Dedifferentiated amniotic fluid mesenchymal stem cell (primary cell): Measurements from ENCODE around the gene FREM2.

ENCODE experiments used
- DNase-seq: peaks from one replicate; pipeline ENCODE4 v3.0.0-alpha.2; 2016; ENCODE audit errors: extremely low spot score

The FREM2 gene

DNA sequence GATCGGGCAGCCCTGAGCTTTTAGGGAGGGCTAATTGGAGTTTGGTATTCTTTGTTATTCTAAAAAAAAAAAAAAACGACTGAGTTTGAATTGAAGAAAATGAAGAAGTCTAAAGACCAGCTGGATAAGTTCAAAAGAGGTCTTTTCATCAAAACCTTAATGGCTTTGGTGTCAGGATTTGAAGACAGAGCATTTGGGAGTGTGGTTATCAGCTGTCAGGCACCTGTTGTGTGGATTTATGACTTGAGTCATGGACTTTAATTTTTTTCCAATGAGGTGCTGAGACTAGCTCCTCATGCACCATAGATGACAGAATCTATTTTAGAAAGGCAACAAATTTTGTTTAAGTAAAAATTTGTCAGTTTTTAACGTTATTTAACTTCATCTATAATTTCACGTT lies 72.5 kb downstream of the FREM2 start:
- no peak for DNase-seq

DNA sequence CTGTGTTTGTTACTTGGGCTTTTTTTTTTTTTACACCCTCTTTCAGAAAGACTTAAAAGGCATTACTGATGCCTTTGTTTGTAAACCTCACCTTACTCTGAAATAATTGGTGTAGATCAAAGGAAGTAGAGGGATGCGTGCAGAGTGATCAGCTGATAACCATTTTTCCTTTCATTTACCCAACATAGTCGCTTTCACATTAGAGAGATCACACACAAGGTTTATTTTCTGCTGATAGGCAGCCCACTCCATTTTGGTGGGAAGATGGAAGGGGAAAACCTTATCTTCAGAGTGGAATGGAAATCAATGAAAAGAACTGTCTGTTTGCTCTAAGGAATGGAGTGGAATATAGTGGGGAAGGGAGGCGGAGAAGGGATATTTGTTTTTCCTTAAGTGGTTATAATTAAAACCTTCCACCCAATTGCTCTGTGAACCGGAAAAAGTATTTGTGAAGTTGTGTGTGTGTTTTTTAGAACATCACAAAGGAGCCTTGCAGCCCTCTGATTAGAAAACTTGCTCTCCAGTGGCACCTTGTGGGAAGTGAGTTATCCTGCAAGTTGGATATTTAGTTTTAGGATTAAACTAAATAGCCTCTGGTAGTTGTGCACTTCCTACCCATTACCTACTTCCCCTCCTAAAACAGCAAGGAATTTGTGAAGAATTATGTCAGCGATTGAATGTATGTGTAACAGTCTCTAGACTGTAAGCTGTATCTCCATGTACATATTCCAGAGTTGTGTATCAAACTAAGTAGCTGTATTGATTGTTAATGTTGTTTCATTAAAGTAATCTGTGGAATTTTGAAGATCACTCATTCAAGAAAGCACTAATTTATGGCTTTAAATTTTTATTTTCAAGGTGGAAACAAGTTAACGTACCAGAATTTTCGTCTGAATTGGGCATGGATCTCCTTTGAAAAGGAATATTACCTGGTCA lies 76.8 kb downstream of the FREM2 start:
- DNase-seq, result peak; percentile 49

DNA sequence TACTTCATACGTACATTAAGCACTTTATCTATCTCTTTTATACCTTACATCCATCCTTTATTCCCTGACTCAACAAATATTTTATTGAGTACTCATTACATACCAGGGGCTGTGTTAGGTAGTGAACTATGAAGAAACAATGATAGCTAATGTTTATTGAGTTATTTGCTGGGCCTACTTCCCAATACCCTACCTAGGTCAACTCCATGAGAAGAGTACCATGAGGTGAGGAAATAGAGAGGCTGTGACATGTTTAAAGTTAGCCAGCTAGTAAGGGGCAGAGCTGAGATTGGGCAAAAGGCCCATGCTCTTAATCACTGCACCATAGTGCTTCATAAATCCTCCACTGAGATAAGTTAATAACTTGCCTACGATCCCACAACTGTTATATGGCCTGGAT lies 79.9 kb downstream of the FREM2 start:
- no peak for DNase-seq

DNA sequence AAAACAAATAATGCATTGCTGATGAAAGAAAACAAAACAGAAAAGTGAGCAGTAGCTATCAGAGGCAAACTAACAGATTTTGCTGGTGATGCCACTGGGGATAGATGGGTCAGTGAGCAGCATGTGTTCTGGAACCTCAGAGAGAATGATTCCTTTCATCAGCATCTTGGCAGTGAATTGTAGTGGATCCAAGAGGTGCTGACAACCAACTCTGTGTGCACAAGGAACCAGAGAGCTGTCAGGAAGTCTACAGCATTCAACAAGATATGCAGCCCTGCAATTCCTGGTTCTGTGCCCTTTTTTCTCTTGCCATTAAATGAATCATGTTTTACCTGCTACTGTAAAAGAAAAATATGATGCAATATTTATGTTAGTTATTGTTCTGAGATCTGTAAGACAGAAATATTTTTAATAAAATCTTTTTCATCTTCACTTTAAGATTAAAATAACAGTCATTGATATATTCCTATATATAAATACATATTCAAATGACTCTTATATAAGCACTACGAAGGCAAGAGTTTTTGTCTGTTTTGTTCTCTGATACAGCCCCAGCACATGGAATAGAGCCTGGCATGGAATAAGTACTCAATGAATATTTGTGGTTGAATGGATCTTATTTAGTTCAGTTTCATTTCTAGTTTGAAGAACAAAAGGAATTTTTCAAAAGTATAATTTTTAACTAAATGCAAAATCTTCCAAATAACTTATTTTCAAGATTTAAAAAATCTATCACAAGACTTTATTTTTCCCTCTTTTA lies 80.8 kb downstream of the FREM2 start:
- no peak for DNase-seq

DNA sequence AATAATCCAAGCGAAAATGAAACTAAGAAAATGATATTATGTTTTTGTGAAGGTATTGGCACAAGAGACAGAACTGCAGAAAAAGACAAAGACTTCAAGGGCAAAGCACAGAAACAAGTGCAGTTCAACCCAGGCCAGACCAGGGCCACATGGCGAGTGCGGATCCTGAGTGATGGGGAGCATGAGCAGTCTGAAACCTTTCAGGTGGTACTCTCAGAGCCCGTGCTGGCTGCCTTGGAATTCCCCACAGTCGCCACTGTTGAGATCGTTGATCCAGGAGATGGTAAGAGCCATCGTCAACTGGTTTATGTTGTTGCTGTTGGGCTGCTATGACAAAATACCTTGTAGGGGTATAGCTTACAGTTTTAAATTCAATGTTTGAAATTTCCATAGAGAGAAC lies 82.6 kb downstream of the FREM2 start:
- DNase-seq, result no peak

DNA sequence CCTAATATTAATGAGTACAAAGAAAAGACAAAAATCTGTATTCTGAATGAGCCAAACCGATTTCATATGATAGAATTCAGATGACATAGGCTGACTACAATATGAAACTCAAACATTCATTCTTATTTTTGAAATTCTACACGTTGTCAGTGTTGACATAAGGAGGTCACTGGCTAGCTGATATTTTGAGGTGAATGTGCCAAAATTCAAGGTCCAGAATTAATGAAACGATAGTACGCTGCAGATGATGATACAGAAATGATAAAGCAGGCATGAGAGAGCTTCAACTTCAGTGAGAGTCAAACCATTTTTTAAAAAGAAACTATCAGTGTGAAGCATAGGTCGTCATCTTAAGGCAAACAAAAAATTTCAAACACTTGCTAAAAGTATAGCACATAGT lies 88.2 kb downstream of the FREM2 start:
- no peak for DNase-seq

DNA sequence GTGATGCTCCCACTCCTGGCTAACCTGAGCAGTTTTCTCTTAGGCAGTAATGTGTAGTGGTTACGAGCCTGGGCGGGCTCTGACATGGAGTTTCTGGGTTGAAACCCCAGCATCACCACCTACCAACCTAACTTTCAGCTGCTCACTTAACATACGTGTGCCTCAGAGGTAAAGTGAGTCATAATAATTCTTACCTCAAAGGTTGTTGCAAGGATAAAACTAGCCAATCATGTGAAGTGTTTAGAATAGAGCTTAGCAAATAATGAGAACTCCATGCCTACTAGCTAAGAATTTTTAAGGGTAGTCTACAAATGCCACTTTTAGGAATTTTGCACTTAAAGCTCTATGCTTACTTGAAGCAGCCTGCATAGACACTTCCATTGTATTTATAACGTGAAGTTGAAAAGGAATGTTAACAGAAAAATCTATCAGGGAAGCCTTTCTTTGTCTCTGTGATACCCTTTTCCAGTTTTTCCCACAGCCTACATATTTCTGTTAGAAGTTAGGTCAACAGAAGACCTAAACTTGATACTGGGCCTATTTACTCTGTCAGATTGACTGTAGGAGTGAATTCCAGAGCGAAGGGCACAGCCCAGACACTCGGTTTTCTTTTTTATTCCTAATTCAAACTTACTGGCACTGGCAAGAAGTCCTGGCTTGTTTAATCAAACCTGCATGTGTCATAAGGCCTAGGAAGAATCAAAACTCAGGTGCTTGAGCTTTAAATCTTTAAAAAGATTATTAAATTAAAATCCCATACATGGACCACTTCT lies 90.7 kb downstream of the FREM2 start:
- DNase-seq, result no peak

DNA sequence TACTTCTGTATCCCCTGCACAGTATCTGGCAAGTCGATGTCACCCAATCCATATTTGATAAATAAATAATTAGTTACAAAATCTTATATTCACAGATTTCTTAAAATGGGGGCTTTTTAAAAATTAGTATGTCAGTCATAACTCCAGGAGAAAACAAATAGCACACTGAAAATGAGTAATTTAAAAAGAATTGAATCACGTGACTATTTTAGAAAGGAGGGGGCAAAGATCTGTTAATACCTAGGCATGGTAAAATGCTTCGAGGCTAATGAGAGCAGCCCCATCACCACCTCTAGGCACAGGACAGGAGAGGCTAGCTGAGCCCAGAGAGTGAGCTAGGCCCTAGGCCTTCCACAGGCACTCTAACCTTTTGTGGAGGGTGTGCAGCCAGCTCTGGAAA lies 94.7 kb downstream of the FREM2 start:
- no peak for DNase-seq

DNA sequence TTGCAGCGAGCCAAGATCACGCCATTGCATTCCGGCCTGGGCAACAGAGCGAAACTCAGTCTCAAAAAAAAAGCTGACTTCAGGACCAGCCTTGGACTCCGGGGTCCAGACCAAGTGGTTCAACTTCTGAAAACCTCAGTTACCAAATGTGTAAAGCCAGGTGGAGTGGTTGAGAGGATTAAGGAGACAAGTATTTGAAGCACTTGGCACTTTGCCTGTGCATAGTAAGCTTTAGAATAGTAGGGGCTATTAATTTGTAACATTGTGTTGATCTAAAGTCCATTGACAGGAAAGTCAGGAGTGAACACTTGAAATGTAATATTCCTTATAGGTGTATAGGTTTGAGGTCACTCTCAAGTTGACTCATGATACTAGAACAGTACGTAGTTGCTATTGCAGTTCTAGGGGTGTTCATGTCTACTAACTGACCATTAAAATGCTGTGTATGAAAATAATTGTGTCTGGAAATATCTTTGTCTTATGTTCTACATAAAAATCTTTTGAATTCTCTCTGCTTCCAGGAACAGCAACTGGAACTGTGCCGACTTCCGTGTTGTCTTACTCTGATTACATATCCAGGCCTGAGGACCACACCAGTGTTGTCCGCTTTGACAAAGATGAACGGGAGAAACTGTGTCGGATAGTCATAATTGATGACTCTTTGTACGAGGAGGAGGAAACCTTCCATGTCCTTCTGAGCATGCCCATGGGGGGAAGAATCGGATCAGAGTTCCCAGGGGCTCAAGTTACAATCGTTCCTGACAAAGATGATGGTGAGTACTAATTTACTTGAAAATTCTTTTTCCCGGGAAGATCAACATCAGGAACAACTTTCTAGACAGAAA lies 97.4 kb downstream of the FREM2 start:
- no peak for DNase-seq

DNA sequence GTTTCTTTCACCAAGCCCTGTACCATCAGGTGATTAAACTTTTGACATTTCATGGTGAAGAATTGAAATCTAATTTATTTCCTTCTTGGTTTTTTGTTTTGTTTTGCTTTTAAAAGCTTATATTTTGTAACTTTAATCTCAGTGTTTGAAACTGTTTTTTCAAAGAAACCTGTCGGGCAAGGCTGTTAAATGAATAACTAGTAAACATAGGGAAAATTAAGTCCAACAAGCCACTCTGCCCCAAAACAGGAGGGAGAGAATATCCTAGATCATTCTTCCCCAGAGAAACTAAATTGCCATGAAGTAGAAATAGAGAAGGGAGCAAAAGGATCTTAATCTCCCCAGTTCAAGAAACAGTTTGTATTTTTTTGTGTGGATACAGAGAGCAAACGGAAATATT lies 98.2 kb downstream of the FREM2 start:
- DNase-seq, result no peak

DNA sequence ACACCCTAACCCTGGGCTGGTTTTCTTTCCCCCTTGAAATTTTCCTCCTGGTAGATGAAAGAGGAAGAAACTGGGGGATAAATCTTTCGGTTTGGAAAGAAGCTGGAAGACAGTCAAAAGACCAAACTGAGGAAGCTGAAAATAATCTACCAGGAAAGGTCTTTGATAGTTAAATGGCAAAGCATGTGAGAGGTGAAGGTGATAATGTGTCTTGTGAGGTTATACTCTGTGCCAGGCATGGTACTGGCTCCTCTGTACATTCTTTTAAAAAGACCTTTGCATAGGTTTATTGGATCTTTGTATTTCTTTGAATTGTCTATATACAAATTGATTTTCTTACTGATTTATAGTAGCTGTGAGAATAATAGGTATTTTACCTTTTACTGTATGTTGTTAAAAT lies 98.6 kb downstream of the FREM2 start:
- DNase-seq, result no peak

DNA sequence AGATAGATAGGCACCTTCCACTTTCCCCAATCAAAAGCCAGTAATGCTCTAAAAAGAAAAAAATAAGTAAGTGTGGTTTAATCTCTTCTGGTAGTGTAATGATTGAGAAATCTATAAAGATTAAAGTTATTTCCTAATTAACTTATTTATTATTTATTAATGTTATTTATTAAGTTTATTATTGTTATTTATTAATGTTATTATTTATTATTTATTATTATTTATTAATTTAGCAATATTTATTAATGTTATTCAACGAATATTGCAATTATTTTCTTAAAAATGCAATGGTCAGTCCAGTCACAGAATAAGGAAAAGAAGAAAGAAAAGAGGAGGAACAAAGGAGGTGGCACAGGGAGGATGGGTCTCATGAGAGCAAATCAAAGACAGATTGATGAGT lies 100.7 kb downstream of the FREM2 start:
- DNase-seq, result no peak

DNA sequence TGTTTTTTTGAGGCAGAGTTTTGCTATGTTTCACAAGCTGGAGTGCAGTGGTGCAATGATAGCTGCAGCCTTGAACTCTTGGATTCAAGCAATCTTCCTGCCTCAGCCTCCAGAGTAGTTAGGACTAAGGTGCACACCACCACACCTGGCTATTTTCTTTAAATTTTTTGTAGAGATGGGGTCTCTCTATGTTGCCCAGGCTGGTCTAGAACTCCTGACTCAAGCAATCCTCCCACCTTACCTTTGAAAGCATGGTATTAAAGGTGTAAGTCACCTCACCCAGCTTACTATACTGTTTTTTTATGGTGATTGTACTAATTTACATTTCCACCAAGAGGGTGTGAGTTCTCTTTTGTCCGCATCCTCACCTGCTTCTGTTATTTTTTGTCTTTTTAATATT lies 110.0 kb downstream of the FREM2 start:
- no peak for DNase-seq

DNA sequence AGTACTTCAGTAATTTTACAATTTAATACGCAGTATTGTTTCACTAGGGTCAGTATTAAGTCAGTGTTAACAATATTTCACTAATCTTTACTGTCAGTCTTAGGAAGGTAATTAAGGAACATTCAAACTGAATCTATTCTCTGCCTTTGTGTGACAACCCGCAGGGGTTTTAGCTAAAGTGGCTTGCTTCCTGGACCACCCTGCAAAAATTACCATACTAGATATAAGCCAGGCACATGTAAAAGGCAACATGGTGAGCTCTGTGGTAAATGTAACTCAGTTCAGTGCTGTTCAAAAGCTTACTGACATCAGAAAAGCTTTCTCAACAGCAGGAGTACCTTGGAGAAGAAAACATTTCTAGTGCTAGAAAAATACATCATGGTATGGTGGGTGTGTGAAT lies 116.7 kb downstream of the FREM2 start:
- no peak for DNase-seq

DNA sequence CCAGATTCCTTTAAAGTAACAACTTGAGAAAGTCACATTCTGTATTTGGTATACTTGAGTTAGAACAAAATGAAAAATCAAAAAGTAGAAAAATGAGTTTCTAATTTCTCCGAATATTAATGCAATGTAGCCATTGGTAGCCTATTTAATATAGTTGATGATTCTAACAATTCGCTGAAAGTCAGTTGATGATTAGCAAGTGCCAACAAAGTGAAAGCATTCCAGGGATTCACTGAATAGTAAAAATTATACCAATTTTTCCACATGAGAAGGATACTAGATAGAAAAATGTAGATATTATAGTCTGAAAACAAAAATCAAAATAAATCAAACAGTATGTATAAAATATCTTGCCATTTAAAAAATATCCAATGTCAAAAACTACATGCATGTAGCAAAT lies 117.2 kb downstream of the FREM2 start:
- DNase-seq, result no peak

DNA sequence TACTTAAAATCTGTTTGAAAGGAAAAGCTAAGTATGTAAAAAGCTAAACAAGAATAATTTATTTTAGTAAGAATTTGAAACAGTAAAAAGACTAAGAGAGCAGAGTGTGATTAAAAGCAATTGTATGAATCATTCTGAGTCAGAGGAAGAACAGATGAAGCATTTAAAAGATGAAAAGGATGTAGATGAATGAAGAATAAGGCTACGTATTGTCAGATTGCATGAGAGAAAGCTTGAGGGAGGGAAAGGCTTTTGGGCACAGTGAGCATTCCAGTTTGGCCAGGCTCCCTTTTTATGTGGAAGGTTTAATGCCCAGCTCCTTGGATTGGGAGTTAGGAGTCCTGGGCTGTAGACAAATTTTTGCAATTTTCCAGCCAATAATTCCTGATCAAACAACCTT lies 117.7 kb downstream of the FREM2 start:
- no peak for DNase-seq

DNA sequence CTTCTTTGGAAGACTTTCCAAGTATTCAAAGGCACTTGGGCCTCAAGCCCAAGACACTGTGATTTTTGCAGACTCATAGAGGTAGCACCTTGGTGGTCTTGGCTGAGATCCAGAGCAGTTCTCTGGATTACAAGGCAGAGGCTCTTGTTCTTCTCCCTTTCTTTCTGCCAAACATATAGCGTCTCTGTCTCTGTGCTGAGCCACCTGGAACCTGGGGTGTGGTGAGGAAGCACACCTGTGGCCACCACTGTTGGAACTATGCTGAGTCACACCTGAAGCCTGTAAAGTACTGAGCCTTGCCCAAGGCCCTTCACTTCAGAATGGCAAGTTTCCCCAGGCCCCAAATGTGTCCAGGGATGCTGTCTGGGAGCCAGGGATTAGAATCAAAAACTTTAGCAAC lies 127.5 kb downstream of the FREM2 start:
- DNase-seq, result no peak

DNA sequence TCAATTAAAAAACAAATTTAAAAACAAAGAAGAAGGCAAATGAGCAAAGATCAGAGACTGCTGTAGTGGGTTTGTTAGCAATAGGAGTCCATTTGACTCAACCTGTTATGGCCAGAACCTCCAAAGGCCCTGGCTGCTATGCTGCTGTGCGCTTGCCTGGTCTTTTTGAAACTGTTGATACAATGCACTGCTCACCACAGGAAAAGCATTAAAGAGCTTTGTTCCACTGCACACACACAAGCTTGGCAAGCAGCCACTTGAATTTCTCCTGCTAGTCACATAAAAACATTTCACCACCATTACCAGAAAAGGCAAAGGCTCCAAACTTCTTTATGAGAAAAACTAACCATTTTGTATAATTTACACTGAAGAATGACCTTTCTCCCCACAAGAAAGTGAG lies 132.2 kb downstream of the FREM2 start:
- no peak for DNase-seq

DNA sequence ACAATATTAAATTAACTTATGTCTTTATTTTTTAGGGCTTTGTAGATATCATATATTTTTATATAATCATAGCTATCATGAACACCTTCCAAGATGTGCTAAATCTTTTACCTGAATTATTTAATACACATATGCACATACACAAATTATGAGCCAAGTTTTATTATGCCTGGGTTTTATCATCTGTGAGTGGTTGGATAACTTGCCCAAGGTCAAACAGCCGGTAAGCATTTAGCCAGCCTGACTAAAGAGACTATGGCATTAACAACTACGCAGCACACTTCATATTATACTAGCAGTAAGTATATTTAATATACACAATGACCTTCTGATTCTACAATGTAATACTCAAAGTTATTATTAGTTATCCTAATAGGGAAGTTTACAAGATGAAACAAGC lies 132.7 kb downstream of the FREM2 start:
- DNase-seq, result no peak

DNA sequence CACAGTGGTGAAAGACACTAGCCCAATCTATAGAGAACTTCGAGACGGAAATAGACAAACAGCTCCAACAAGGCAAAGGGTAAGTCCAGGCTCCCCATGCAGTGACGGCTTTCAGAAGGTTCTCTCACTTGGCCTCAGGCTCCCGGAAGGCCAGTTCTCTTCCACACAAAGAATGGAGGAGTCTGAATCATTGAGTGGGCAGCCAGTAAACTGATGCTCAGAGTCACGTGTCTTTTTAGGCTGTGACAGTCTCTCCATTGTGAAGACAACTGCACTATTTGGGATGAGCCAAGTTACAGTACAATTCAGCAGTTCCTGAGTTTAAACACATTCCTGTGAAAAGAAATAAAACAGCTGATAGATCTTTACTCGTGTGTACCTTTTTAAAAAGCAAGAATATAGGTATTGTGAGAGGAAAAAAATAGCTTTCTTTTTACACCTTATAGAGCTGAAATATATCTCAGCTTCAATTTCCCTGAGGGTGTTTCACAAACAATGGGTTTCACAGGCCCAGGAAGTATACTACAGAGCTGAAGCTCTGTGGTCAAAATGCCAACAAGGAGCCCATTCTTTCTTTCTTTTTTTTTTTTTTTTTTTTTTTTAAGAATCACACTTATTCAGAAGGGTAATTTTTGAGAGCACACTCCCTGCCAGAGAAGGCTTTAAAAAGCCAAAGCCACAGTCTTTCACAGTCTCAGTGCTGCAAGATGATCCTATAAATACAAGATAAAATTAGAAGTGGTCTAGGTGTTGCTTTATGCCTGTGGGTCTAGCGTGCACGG lies 135.1 kb downstream of the FREM2 start:
- no peak for DNase-seq

DNA sequence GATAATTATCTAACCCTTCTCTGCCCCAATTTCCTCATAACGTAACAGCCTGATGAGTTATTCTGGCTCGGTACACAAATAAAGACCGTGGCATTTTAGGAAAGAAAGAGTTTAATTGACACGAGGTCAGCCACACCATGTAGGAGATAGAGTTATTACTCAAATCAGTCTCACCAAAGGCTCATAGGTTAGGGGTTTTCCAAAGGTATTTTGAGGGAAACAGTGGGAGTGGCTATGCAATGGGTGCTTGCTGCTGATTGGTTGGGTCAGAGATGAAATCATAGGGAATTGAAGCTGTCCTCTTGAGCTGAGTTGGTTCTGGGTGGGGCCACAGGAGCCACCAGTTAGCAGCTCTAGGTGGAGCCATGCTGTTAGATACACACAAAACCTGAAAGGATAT lies 137.5 kb downstream of the FREM2 start:
- DNase-seq, result no peak
